K562 (cell line): ENCODE data around the gene C17orf78. TPM values are rescaled to one million over a fixed set of nuclear protein-coding genes. Genes with fewer than 3 reads are reported as not detected.

ENCODE experiments used
- ATAC-seq: fragments of 200-7000 bp; cut with Tn5 transposase; 3 replicates; pipeline ENCODE4 v1.9.1; 2020; ENCODE audit warnings: moderate library complexity
- BruUV-seq: library from RNA; stranded (reverse); fragments of 400-500 nt; replicated peaks from 2 replicates; lab custom pipeline; 2021; lab: Mats Ljungman, UMichigan
- CTCF ChIA-PET: fragments of 300-600 bp; formaldehyde crosslinking; extraction: SDS; loops from one replicate; lab custom pipeline; 2021; ENCODE audit warnings: low intra/inter-chr PET ratio; lab: Yijun Ruan, JAX
- POLR2A ChIA-PET: fragments of 300-600, 350-650 bp; sonication (Branson Sonifier 250); formaldehyde crosslinking; extraction: SDS; loops from one replicate; lab custom pipeline; 2021; ENCODE audit warnings: antibody characterized with exemption, inconsistent platforms; lab: Yijun Ruan, JAX
- DNase-seq, 4 experiments: peaks; one replicate each; pipeline versions ENCODE4 v3.0.0 to v3.0.0-alpha.2; 2011 to 2018; ENCODE audit warnings: low spot score in 3 of 4, mixed read lengths in 3 of 4; ENCODE audit errors: extremely low read depth in 1 of 4
- FAIRE-seq: peaks from 2 replicates; lab custom pipeline; 2011; peaks lifted over from hg19 to GRCh38; lab: Jason Lieb, UNC
- H2AFZ ChIP-seq: 2 replicates; pipeline ENCODE4 v1.6.0; 2011; ENCODE audit warnings: low read depth, low read length, control low read depth, inconsistent platforms
- H3K27ac ChIP-seq: fragments of 200-600 bp; 3 replicates; pipeline ENCODE4 v1.8.0; 2011; ENCODE audit warnings: low read depth, mild to moderate bottlenecking, control low read depth, inconsistent platforms, low read length, moderate library complexity, mixed read lengths; ENCODE audit errors: extremely low read depth
- H3K27me3 ChIP-seq, 2 experiments: fragments of 300-600 bp in 1 of 2; 2 replicates in 1 of 2; 3 replicates in 1 of 2; pipeline versions ENCODE4 v1.6.0 to v1.8.0; 2011; ENCODE audit warnings: inconsistent platforms in 2 of 2, low read length in 2 of 2, mild to moderate bottlenecking in 1 of 2, mixed read lengths in 1 of 2, moderate library complexity in 1 of 2; ENCODE audit not compliant: control insufficient read depth in 2 of 2, insufficient read depth in 2 of 2
- H3K36me3 ChIP-seq: fragments of 300-600 bp; 3 replicates; pipeline ENCODE4 v1.8.0; 2011; ENCODE audit warnings: mild to moderate bottlenecking, low read length, inconsistent platforms; ENCODE audit not compliant: control insufficient read depth, insufficient read depth
- H3K4me1 ChIP-seq, 2 experiments: fragments of 200-600 bp in 1 of 2; replicated peaks in 1 of 2; 2 replicates in 1 of 2; 3 replicates in 1 of 2; pipeline versions ENCODE4 v1.5.1 to v1.8.0; 2011; ENCODE audit warnings: inconsistent platforms in 2 of 2, low read length in 2 of 2, mild to moderate bottlenecking in 1 of 2, mixed read lengths in 1 of 2, moderate library complexity in 1 of 2; ENCODE audit not compliant: control insufficient read depth in 2 of 2, insufficient read depth in 2 of 2
- H3K4me2 ChIP-seq: 2 replicates; pipeline ENCODE4 v1.6.1; 2011; ENCODE audit warnings: low read length, control low read depth, inconsistent platforms, mixed read lengths; ENCODE audit not compliant: insufficient read depth
- H3K4me3 ChIP-seq: fragments of 200-600 bp; sonication (generic), shearing (Covaris generic); 2 replicates; pipeline ENCODE4 v1.5.1; 2016; ENCODE audit warnings: control low read depth, inconsistent platforms
- H3K79me2 ChIP-seq: fragments of 200-600 bp; 3 replicates; pipeline ENCODE4 v1.8.0; 2011; ENCODE audit warnings: low read length, inconsistent platforms; ENCODE audit not compliant: control insufficient read depth, insufficient read depth
- H3K9ac ChIP-seq, 2 experiments: 2 replicates each; pipeline versions ENCODE4 v1.6.0 to v1.6.1; 2011; ENCODE audit warnings: low read depth in 2 of 2, low read length in 2 of 2, control low read depth in 1 of 2, inconsistent platforms in 1 of 2, mild to moderate bottlenecking in 1 of 2, mixed read lengths in 1 of 2; ENCODE audit not compliant: insufficient read depth in 1 of 2
- H3K9me1 ChIP-seq: one replicate; pipeline ENCODE4 v1.6.0; 2011; ENCODE audit warnings: inconsistent platforms, mild to moderate bottlenecking, low read length, moderate library complexity; ENCODE audit not compliant: control insufficient read depth, insufficient read depth
- H3K9me3 ChIP-seq: replicated peaks from 2 replicates; pipeline ENCODE4 v1.5.1; 2011; ENCODE audit warnings: low read depth, low read length, inconsistent platforms; ENCODE audit not compliant: control insufficient read depth, insufficient read depth
- H4K20me1 ChIP-seq: replicated peaks from 2 replicates; pipeline ENCODE4 v1.6.1; 2011; ENCODE audit warnings: low read length, inconsistent platforms, mixed read lengths; ENCODE audit not compliant: control insufficient read depth, insufficient read depth
- XRCC3 ChIP-seq: fragments of 450-650 bp; IDR thresholded peaks from 2 replicates; pipeline ENCODE4 v1.6.1; 2017; ENCODE audit warnings: mild to moderate bottlenecking, moderate library complexity
- WGBS: fragments of 100-300 bp; shearing (Covaris generic); methylation state at CpG from one replicate; pipeline ENCODE4 v1.1.6; 2016; ENCODE audit warnings: low coverage, mixed read lengths; ENCODE audit not compliant: insufficient coverage; ENCODE audit errors: missing lambda C conversion rate; 5-methylcytosine and 5-hydroxymethylcytosine counted together
- in situ Hi-C: fragments of 300-500 bp; cut with MboI; formaldehyde crosslinking; loops from 4 replicates; pipeline ENCODE4 v1.15.0; 2018; ENCODE audit warnings: inconsistent platforms, mixed read lengths
- intact Hi-C: fragments of 100-400 bp; cut with micrococcal nuclease; formaldehyde crosslinking; loops from 2 replicates; pipeline ENCODE4 v1.14.2; 2022
- polyA plus RNA-seq, 8 experiments: library from polyadenylated mRNA; depleted of rRNA in 4 of 8; stranded (reverse) in 5 of 8; unstranded in 3 of 8; fragments of >200 nt; fragmentation: Nextera tagmentation in 2 of 8; fragmentation: Illumina TruSeq in 1 of 8; extraction: Ambion mirVana in 2 of 8; extraction: Trizol in 1 of 8; gene quantifications; 2 replicates each; pipeline versions ENCODE4 v1.2.1 to v1.2.3, GENCODE V29; 2011 to 2014; ENCODE audit warnings: inconsistent platforms in 1 of 8, missing spikeins in 1 of 8
- total RNA-seq, 7 experiments: library from RNA; depleted of rRNA in 6 of 7; stranded (reverse); fragments of >200 nt in 6 of 7; fragmentation: Illumina TruSeq in 2 of 7; extraction: Trizol in 2 of 7; gene quantifications; 2 replicates each; pipeline versions ENCODE4 v1.2.1 to v1.2.3, GENCODE V29; 2011 to 2021; ENCODE audit warnings: low replicate concordance in 1 of 7
- TF ChIP-seq, protein P1 (sequence below), 2 experiments: fragments of 150-350 bp in 1 of 2; IDR thresholded peaks; 2 replicates each; pipeline ENCODE4 v1.6.1; 2012 to 2016; ENCODE audit warnings: low read depth in 2 of 2, low read length in 2 of 2, mild to moderate bottlenecking in 1 of 2, moderate library complexity in 1 of 2
- TF ChIP-seq, protein P2 (sequence below), 2 experiments: fragments of 450-650 bp in 1 of 2; sonication (generic) in 1 of 2; formaldehyde crosslinking in 1 of 2; IDR thresholded peaks; 2 replicates each; pipeline versions ENCODE4 v1.7.1 to v1.9.0; 2016 to 2022; ENCODE audit warnings: inconsistent platforms in 1 of 2, mild to moderate bottlenecking in 1 of 2, missing genetic modification reagents in 1 of 2

C17orf78 gene
- total and polyA plus RNA-seq, 9 of the 15 experiments (the other 6 are each of a cell fraction or from before 2014, with no cell fraction given), result not detected

DNA sequence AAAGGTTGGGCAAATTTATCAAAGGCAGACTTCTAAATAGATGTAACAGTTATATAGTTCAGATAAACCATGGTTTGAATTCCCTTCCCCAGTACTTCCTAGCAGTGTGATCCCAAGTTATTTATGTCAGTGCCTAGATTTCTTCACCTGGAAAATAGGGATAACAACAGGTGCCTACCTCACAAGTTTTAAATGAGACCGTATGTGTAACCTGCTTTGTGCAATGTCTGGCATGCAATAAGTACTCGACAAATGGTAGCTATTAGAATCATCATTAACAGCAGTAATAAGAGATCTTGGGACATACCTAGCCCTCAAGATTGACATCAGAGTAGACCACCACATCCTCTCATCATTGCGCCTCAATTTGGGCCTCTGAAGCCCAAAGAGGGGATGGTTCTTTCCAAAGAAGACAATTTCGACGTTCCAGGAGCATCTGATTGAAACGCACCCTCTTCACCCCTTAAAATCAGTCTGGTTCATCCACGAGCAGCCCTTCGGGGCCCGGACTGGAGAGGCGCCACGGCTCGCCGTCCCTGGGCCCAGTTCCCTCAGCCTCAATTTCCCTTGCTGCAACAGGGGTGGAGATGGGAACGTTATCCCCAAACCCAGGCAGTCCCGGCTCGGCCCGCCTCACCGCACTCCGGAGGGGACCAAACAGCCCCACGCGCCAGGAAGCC is 30.3 kb downstream of the C17orf78 start:
- intact Hi-C loops (loop anchor here (5.0 kb wide), 1 partner anchor 81 kb away; the partner anchor contains the start of gene DUSP14), in situ Hi-C loops (no loop called here)
- FAIRE-seq (no peak), ATAC-seq (peak; percentile 49), DNase-seq (no peak)
- Histone ChIP-seq H4K20me1 (no peaks in the 10 kb centered on the region), H3K4me2 (peak overlapping the region; percentile 89), H3K9ac (peak overlapping the region; percentile 98 to 99), H3K27ac (peak overlapping the region; percentile 82), H2AFZ (peak overlapping the region; percentile 97), H3K79me2 (peaks cover 44% of the 10 kb centered on the region), H3K4me3 (peak overlapping the region; percentile 84), H3K9me1 (no peaks in the 10 kb centered on the region), H3K27me3 (no peaks in the 10 kb centered on the region), H3K4me1 (peaks cover 15% of the 10 kb centered on the region in 2 experiments; a peak in 3 of 5 replicates), H3K9me3 (no peaks in the 10 kb centered on the region), H3K36me3 (peaks cover 20% of the 10 kb centered on the region)
- CTCF ChIA-PET, result interaction anchor here (0.6 kb wide), 1 partner anchor 35 kb away, joined by 3 read pairs; no protein-coding TSS in a partner anchor
- POLR2A ChIA-PET, result interaction anchor here (0.5 to 1.0 kb wide), 4 partner anchors 24 to 978 kb away, joined by 3 read pairs; no protein-coding TSS in a partner anchor
- BruUV-seq, result TSS peak; percentile 78
- WGBS, result 0% methylated on average over 21 of the region's 21 CpGs
- TF ChIP-seq, protein P1, sequence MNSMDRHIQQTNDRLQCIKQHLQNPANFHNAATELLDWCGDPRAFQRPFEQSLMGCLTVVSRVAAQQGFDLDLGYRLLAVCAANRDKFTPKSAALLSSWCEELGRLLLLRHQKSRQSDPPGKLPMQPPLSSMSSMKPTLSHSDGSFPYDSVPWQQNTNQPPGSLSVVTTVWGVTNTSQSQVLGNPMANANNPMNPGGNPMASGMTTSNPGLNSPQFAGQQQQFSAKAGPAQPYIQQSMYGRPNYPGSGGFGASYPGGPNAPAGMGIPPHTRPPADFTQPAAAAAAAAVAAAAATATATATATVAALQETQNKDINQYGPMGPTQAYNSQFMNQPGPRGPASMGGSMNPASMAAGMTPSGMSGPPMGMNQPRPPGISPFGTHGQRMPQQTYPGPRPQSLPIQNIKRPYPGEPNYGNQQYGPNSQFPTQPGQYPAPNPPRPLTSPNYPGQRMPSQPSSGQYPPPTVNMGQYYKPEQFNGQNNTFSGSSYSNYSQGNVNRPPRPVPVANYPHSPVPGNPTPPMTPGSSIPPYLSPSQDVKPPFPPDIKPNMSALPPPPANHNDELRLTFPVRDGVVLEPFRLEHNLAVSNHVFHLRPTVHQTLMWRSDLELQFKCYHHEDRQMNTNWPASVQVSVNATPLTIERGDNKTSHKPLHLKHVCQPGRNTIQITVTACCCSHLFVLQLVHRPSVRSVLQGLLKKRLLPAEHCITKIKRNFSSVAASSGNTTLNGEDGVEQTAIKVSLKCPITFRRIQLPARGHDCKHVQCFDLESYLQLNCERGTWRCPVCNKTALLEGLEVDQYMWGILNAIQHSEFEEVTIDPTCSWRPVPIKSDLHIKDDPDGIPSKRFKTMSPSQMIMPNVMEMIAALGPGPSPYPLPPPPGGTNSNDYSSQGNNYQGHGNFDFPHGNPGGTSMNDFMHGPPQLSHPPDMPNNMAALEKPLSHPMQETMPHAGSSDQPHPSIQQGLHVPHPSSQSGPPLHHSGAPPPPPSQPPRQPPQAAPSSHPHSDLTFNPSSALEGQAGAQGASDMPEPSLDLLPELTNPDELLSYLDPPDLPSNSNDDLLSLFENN (IDR thresholded peaks at IDR 0.05; ENCODE audit: low read depth in 2 of 2, low read length in 2 of 2), result no peak
- TF ChIP-seq, protein P2, sequence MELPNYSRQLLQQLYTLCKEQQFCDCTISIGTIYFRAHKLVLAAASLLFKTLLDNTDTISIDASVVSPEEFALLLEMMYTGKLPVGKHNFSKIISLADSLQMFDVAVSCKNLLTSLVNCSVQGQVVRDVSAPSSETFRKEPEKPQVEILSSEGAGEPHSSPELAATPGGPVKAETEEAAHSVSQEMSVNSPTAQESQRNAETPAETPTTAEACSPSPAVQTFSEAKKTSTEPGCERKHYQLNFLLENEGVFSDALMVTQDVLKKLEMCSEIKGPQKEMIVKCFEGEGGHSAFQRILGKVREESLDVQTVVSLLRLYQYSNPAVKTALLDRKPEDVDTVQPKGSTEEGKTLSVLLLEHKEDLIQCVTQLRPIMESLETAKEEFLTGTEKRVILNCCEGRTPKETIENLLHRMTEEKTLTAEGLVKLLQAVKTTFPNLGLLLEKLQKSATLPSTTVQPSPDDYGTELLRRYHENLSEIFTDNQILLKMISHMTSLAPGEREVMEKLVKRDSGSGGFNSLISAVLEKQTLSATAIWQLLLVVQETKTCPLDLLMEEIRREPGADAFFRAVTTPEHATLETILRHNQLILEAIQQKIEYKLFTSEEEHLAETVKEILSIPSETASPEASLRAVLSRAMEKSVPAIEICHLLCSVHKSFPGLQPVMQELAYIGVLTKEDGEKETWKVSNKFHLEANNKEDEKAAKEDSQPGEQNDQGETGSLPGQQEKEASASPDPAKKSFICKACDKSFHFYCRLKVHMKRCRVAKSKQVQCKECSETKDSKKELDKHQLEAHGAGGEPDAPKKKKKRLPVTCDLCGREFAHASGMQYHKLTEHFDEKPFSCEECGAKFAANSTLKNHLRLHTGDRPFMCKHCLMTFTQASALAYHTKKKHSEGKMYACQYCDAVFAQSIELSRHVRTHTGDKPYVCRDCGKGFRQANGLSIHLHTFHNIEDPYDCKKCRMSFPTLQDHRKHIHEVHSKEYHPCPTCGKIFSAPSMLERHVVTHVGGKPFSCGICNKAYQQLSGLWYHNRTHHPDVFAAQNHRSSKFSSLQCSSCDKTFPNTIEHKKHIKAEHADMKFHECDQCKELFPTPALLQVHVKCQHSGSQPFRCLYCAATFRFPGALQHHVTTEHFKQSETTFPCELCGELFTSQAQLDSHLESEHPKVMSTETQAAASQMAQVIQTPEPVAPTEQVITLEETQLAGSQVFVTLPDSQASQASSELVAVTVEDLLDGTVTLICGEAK (IDR thresholded peaks at IDR 0.05), result peak; percentile 69
- TF ChIP-seq, protein P2 (CRISPR knock-in tag; IDR thresholded peaks at IDR 0.05), result no peak
- no peak for TF ChIP-seq XRCC3
